IMR-90 (cell line): ENCODE results near the gene SPNS2. TPM values are rescaled to one million over a fixed set of nuclear protein-coding genes. Genes with fewer than 3 reads are reported as not detected.

Source experiments
- ATAC-seq: fragments of 200-7000 bp; cut with Tn5 transposase; 2 replicates; pipeline ENCODE4 v1.9.1; 2020; ENCODE audit warnings: low read depth, mild to moderate bottlenecking, moderate library complexity
- BruUV-seq: library from RNA; stranded (reverse); fragments of 400-500 nt; replicated peaks from 2 replicates; lab custom pipeline; 2021; lab: Mats Ljungman, UMichigan
- CTCF ChIA-PET: fragments of 300-600 bp; formaldehyde crosslinking; extraction: SDS; loops from one replicate; lab custom pipeline; 2021; ENCODE audit warnings: antibody characterized with exemption; lab: Yijun Ruan, JAX
- POLR2A ChIA-PET: fragments of 300-600 bp; sonication (Branson Sonifier 250); formaldehyde crosslinking; loops from one replicate; lab custom pipeline; 2022; ENCODE audit warnings: antibody characterized with exemption; ENCODE audit not compliant: unreplicated experiment; lab: Charles Lee
- DNase-seq: peaks from one replicate; pipeline ENCODE4 v3.0.0; 2013
- H2AFZ ChIP-seq: replicated peaks from 2 replicates; pipeline ENCODE3; 2013; ENCODE audit warnings: low read length, mild to moderate bottlenecking; ENCODE audit not compliant: poor library complexity
- H2AK5ac ChIP-seq: 2 replicates; pipeline ENCODE4 v1.6.1; 2013; ENCODE audit warnings: low read depth, low read length, inconsistent platforms
- H2AK9ac ChIP-seq: replicated peaks from 2 replicates; pipeline ENCODE3; 2013; ENCODE audit warnings: mild to moderate bottlenecking, low read depth, low read length, moderate library complexity; ENCODE audit not compliant: poor library complexity
- H2BK120ac ChIP-seq: 2 replicates; pipeline ENCODE4 v1.6.1; 2013; ENCODE audit warnings: low read depth, low read length, inconsistent platforms
- H2BK15ac ChIP-seq: 3 replicates; pipeline ENCODE4 v1.6.1; 2013; ENCODE audit warnings: low read depth, low read length, inconsistent platforms
- H2BK20ac ChIP-seq: 2 replicates; pipeline ENCODE4 v1.6.1; 2013; ENCODE audit warnings: low read depth, mild to moderate bottlenecking, inconsistent platforms, low read length, moderate library complexity
- H2BK5ac ChIP-seq: 2 replicates; pipeline ENCODE4 v1.6.1; 2013; ENCODE audit warnings: mild to moderate bottlenecking, low read depth, low read length, inconsistent platforms; ENCODE audit not compliant: poor library complexity, severe bottlenecking
- H3K14ac ChIP-seq: replicated peaks from 2 replicates; pipeline ENCODE4 v1.6.1; 2013; ENCODE audit warnings: low read depth, low read length, inconsistent platforms
- H3K18ac ChIP-seq: 2 replicates; pipeline ENCODE4 v1.6.1; 2013; ENCODE audit warnings: low read depth, low read length, control low read depth
- H3K23ac ChIP-seq: 2 replicates; pipeline ENCODE4 v1.6.1; 2013; ENCODE audit warnings: low read depth, low read length, inconsistent platforms
- H3K27ac ChIP-seq: 2 replicates; pipeline ENCODE4 v1.5.1; 2013; ENCODE audit warnings: mild to moderate bottlenecking, control low read depth, low read length; ENCODE audit not compliant: insufficient read depth
- H3K27me3 ChIP-seq: 2 replicates; pipeline ENCODE4 v1.6.1; 2013; ENCODE audit warnings: low read length; ENCODE audit not compliant: control insufficient read depth, insufficient read depth
- H3K36me3 ChIP-seq: 2 replicates; pipeline ENCODE4 v1.6.1; 2013; ENCODE audit warnings: low read length, mixed read lengths; ENCODE audit not compliant: control insufficient read depth, insufficient read depth
- H3K4ac ChIP-seq: 2 replicates; pipeline ENCODE4 v1.6.1; 2013; ENCODE audit warnings: low read depth, low read length, inconsistent platforms
- H3K4me1 ChIP-seq: 2 replicates; pipeline ENCODE4 v1.6.1; 2013; ENCODE audit warnings: low read length, mixed read lengths; ENCODE audit not compliant: control insufficient read depth, insufficient read depth
- H3K4me2 ChIP-seq: 2 replicates; pipeline ENCODE4 v1.6.1; 2013; ENCODE audit warnings: low read depth, mild to moderate bottlenecking, control low read depth, low read length, moderate library complexity
- H3K4me3 ChIP-seq: 2 replicates; pipeline ENCODE4 v1.5.1; 2013; ENCODE audit warnings: low read depth, mild to moderate bottlenecking, control low read depth, low read length, moderate library complexity; ENCODE audit not compliant: insufficient read depth
- H3K56ac ChIP-seq: 2 replicates; pipeline ENCODE4 v1.6.1; 2013; ENCODE audit warnings: low read length, inconsistent platforms; ENCODE audit not compliant: insufficient read depth; ENCODE audit errors: extremely low read depth
- H3K79me1 ChIP-seq, 2 experiments: 2 replicates each; pipeline ENCODE4 v1.6.1; 2013; ENCODE audit warnings: low read length in 2 of 2, inconsistent platforms in 1 of 2, low read depth in 1 of 2
- H3K9ac ChIP-seq: 2 replicates; pipeline ENCODE4 v1.6.1; 2013; ENCODE audit warnings: low read depth, low read length, control low read depth
- H3K9me1 ChIP-seq: 2 replicates; pipeline ENCODE4 v1.6.1; 2013; ENCODE audit warnings: low read length, inconsistent platforms; ENCODE audit not compliant: insufficient read depth
- H3K9me3 ChIP-seq: 2 replicates; pipeline ENCODE4 v1.6.1; 2013; ENCODE audit warnings: low read length; ENCODE audit not compliant: control insufficient read depth, insufficient read depth
- H4K20me1 ChIP-seq: 2 replicates; pipeline ENCODE4 v1.6.1; 2013; ENCODE audit warnings: low read length, inconsistent platforms; ENCODE audit not compliant: insufficient read depth
- H4K5ac ChIP-seq: 2 replicates; pipeline ENCODE4 v1.6.1; 2013; ENCODE audit warnings: mild to moderate bottlenecking, low read depth, low read length, control low read depth
- H4K8ac ChIP-seq, 2 experiments: 2 replicates each; pipeline ENCODE4 v1.6.1; 2013; ENCODE audit warnings: low read depth in 2 of 2, low read length in 2 of 2, control low read depth in 1 of 2, inconsistent platforms in 1 of 2
- H4K91ac ChIP-seq: 2 replicates; pipeline ENCODE4 v1.6.1; 2013; ENCODE audit warnings: low read depth, low read length, inconsistent platforms; ENCODE audit not compliant: insufficient read depth
- FOS ChIP-seq: fragments of 150-350 bp; IDR thresholded peaks from 2 replicates; pipeline ENCODE4 v1.6.1; 2016; ENCODE audit warnings: low read depth, low read length
- MAZ ChIP-seq: IDR thresholded peaks from 2 replicates; pipeline ENCODE4 v1.6.1; 2012; ENCODE audit warnings: low read depth, mild to moderate bottlenecking, low read length, improper control_type of control experiment, moderate library complexity, borderline replicate concordance
- POLR2A ChIP-seq: IDR thresholded peaks from 2 replicates; pipeline ENCODE4 v1.6.1; 2012; ENCODE audit warnings: mild to moderate bottlenecking, low read depth, low read length
- RAD21 ChIP-seq: IDR thresholded peaks from 2 replicates; pipeline ENCODE4 v1.6.1; 2012; ENCODE audit warnings: low read length, improper control_type of control experiment
- SMC3 ChIP-seq: fragments of 150-350 bp; IDR thresholded peaks from 2 replicates; pipeline ENCODE4 v1.6.1; 2016; ENCODE audit warnings: low read depth, mild to moderate bottlenecking, antibody characterized with exemption, low read length, moderate library complexity
- WGBS, 2 experiments: methylation state at CpG; one replicate each; pipeline versions ENCODE4 v1.1.5 to v1.1.7; 2013; ENCODE audit warnings: missing lambda C conversion rate in 2 of 2; ENCODE audit not compliant: insufficient read length in 1 of 2; ENCODE audit errors: extremely low coverage in 2 of 2; 5-methylcytosine and 5-hydroxymethylcytosine counted together
- dilution Hi-C: fragments of 300-500 bp; cut with HindIII; formaldehyde crosslinking; loops from one replicate; pipeline ENCODE4 v1.14.3; 2018; ENCODE audit warnings: low sequenced_read_pairs; ENCODE audit not compliant: unreplicated experiment
- in situ Hi-C: fragments of 300-500 bp; cut with MboI; formaldehyde crosslinking; loops from 3 replicates; pipeline ENCODE4 v1.14.3; 2019; ENCODE audit warnings: low sequenced_read_pairs, inconsistent platforms, mixed read lengths
- intact Hi-C: fragments of 100-400 bp; cut with micrococcal nuclease; formaldehyde crosslinking; loops from 2 replicates; pipeline ENCODE4 v1.10.0; 2022
- polyA plus RNA-seq, 3 experiments: library from polyadenylated mRNA; depleted of rRNA; stranded (reverse); fragments of >200 nt; gene quantifications; 2 replicates each; pipeline ENCODE4 v1.2.3, GENCODE V29; 2012; ENCODE audit warnings: low replicate concordance in 1 of 3
- total RNA-seq: library from RNA; depleted of rRNA; stranded (reverse); fragments of >200 nt; gene quantifications from 2 replicates; pipeline ENCODE4 v1.2.3, GENCODE V29; 2012
- TF ChIP-seq, protein P1 (sequence below): fragments of 150-350 bp; IDR thresholded peaks from 2 replicates; pipeline ENCODE4 v1.6.1; 2016; ENCODE audit warnings: low read depth, mild to moderate bottlenecking, low read length, moderate library complexity, borderline replicate concordance

SPNS2 gene
- total and polyA plus RNA-seq, 2 of the 4 experiments (the other 2 are of a cell fraction): under 0.01 TPM; not detected in 1

GRCh38 chr17:4545217-4545951 is 46.7 kb downstream of the SPNS2 start:
- no peak overlapping the region for H3K4ac ChIP-seq
- intact Hi-C loops: no loop called here
- dilution Hi-C loops: no loop called here
- no peak overlapping the region for H4K5ac ChIP-seq
- H2AK5ac ChIP-seq: no peak overlapping the region
- in situ Hi-C loops: no loop called here
- no peak overlapping the region for H3K18ac ChIP-seq
- no peak overlapping the region for H2AK9ac ChIP-seq
- no peak overlapping the region for H3K4me2 ChIP-seq
- ChIA-PET POLR2A (no interaction called here), CTCF (no interaction called here)
- no peak overlapping the region for H3K23ac ChIP-seq
- H3K27me3 ChIP-seq: no peaks in the 10 kb centered on the region
- no peak overlapping the region for H2BK20ac ChIP-seq
- no peak overlapping the region for H3K9ac ChIP-seq
- WGBS, 2 experiments: 92% methylated on average over 6 of the region's 32 CpGs; no CpG with 5 or more reads in 1 of the 2 experiments
- H3K4me3 ChIP-seq: no peak overlapping the region
- H4K8ac ChIP-seq: no peak overlapping the region
- H3K9me1 ChIP-seq: 0 out of 2 replicates have a peak, but pooled peaks cover 3% of the 10 kb centered on the region
- peaks cover 0 to under 1% of the 10 kb centered on the region in 2 experiments; a peak in 2 of 4 replicates for H3K79me1 ChIP-seq
- no peak for TF ChIP-seq SMC3
- TF ChIP-seq POLR2A: no peak
- no peak for TF ChIP-seq FOS
- no peak for TF ChIP-seq MAZ
- TF ChIP-seq, protein P1, sequence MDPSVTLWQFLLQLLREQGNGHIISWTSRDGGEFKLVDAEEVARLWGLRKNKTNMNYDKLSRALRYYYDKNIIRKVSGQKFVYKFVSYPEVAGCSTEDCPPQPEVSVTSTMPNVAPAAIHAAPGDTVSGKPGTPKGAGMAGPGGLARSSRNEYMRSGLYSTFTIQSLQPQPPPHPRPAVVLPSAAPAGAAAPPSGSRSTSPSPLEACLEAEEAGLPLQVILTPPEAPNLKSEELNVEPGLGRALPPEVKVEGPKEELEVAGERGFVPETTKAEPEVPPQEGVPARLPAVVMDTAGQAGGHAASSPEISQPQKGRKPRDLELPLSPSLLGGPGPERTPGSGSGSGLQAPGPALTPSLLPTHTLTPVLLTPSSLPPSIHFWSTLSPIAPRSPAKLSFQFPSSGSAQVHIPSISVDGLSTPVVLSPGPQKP: no peak
- no peak for TF ChIP-seq RAD21
- no peak overlapping the region for H3K14ac ChIP-seq
- no peak overlapping the region for H2AFZ ChIP-seq
- no peak for ATAC-seq
- H2BK15ac ChIP-seq: no peak overlapping the region
- no peaks in the 10 kb centered on the region for H3K9me3 ChIP-seq
- no peak overlapping the region for H3K27ac ChIP-seq
- no peak overlapping the region for H3K56ac ChIP-seq
- DNase-seq: no peak
- no peak overlapping the region for H2BK120ac ChIP-seq
- peaks cover 9% of the 10 kb centered on the region for H4K20me1 ChIP-seq
- H3K36me3 ChIP-seq: peaks cover 75% of the 10 kb centered on the region
- H2BK5ac ChIP-seq: no peak overlapping the region
- H3K4me1 ChIP-seq: peaks cover 2% of the 10 kb centered on the region; the same call in 1 of the 2 replicates
- no TSS peak for BruUV-seq
- no peak overlapping the region for H4K91ac ChIP-seq
